Measurements from ENCODE around the gene TYMP.

Gene TYMP

GRCh38 chr22:50485221-50486131 is 44.3 kb downstream of the TYMP start:
- DNase-seq: no peak

- DNase-seq: no peak
Measured at GRCh38 chr22:50483977-50484853, 45.6 kb downstream of the TYMP start.

GRCh38 chr22:50483556-50483955 is 46.3 kb downstream of the TYMP start:
- DNase-seq: no peak

- no peak for DNase-seq
Measured at GRCh38 chr22:50483106-50483505, 46.7 kb downstream of the TYMP start.

- no peak for DNase-seq
Measured at GRCh38 chr22:50482107-50483074, 47.4 kb downstream of the TYMP start.

GRCh38 chr22:50481440-50482106 is 48.2 kb downstream of the TYMP start, which contains the start of gene ADM2:
TSS of gene ADM2 (plus strand) at chr22:50481543. CDS start at chr22:50481848, 305 bp downstream.
- no peak for DNase-seq

GRCh38 chr22:50481045-50481439 is 48.8 kb downstream of the TYMP start:
- DNase-seq: no peak

GRCh38 chr22:50479721-50480120 is 50.1 kb downstream of the TYMP start:
- DNase-seq: no peak

GRCh38 chr22:50477923-50478322 is 51.9 kb downstream of the TYMP start:
- DNase-seq: no peak

- DNase-seq: no peak
Measured at GRCh38 chr22:50476868-50477267, 52.9 kb downstream of the TYMP start.

Data from hypothalamus (tissue), 51 donors.